NCI-H748 treated with DMSO at 0.1 percent for 48 hours (cell line): ENCODE data around the gene WNT1.

Source experiments
- DNase-seq: peaks from one replicate; lab custom pipeline; 2025; lab: John Stamatoyannopoulos, UW

The WNT1 gene

DNA sequence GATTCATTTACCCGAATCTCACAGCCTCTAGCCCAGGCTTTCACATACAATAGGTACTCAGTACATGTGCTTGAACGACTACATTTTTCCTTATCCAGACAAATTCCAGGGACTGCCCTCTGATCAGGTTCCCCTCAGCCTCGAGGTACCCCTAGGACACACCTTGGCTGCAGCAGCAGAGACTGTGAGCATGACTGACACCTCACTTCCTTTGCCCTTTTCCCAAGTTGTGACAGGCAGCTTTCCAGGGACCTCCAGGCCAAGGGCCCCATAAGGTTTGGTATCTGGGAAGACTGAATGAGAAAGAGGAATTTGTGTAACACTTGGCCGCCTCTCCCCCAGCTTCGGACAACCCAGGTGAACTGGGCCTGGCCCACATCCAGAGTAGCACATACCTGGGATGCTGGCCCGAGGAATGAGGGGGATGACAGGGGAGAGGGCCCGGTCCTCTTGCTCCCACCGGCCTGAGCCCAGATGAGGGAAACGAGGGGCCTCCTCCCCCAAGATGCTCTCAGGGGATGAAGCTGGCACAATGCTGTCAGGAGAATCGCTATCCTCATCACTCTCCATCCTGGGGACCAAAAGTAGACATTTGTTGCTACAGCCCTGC lies 50.6 kb downstream of the WNT1 start:
- no peak for DNase-seq

DNA sequence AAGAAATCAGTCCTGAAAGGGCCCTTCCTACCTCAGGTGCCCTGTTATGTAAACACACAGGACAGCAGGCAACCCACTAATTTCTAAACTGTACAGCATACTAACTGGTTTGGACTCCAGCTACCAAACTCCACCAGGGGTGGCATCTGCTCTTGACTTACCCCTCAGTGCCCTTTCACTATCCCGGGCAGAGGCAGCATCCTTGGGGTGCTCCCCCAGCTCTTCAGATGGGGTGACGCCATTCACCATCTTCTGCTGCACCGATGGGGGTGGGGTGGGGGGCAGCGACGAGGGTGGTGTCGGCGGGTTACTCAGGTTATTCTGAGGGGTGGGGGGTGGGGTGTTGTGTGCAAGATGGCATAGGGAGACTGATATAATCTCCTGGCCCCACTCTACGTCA lies 52.0 kb downstream of the WNT1 start:
- no peak for DNase-seq

GRCh38 chr12:49030714-49031572 lies 52.8 kb downstream of the WNT1 start:
- DNase-seq = no peak

DNA sequence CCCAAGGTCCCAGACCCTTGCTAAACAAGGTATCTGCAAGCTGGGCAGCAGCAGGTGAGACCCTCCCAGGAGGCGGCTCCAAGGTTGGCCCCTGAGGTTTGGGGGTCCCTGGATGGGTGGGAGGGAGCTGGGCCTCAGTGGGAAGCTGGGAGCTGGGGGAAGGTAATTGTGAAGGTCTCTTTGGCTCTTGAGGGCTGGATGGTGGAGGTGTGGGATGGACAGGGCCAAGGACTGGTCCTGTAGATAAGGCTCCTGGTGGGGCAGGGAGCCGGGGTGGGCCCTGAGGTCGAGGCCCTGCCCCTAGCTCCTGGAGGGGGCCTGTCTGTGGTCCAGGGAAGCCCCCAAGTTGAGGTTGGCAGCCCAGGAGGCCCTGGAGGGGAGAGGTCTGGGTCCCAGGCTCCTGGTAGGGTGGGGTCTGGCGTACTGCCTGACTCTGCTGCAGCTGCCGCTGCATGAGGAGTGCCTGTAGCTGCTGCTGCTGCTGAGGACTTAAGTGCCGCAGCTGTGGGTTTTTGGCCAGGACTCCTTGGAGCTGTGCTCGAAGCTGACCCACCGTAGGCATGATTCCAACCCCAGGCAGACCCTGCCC lies 53.5 kb downstream of the WNT1 start:
- DNase-seq = no peak
